ENCODE measurements around the gene PTPRE. TPM values are rescaled to one million over a fixed set of nuclear protein-coding genes. Genes with fewer than 3 reads are reported as not detected.

PTPRE gene
- total and polyA plus RNA-seq, 4 donors: 1.5 to 12.5 (median 3.7) TPM

DNA sequence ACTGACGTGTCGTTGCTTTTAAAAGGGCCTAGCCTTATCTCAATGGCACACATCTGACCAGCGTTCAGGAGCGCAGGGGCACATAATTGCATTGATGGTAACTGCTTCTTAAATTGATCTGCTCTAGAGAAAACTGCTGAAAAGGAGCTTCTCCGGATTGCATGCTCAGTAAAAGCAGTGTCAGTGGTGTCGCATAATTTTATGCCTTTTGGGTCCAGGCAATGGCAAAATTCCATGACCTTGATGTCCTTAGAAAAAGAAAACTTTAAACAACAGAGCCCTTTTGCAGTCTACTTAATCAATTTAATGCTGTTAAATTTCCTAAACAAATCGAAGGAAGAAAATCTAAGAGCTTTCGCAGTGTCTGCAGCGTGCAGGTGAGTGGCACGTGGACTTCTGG, 75.7 kb downstream of the PTPRE start:
- Histone ChIP-seq H3K27me3 (ENCODE audit: control insufficient read depth in 4 of 4, insufficient read depth in 4 of 4, low read length in 3 of 4) (no peaks in the 10 kb centered on the region), H3K36me3 (ENCODE audit: control insufficient read depth in 4 of 4, insufficient read depth in 3 of 4, low read depth in 1 of 4, low read length in 3 of 4) (no peaks in the 10 kb centered on the region), H3K27ac (ENCODE audit: low read depth in 1 of 2, low read length in 2 of 2) (no peak overlapping the region), H3K9ac (ENCODE audit: low read depth in 1 of 2, low read length in 2 of 2) (no peak overlapping the region), H3K9me3 (ENCODE audit: control insufficient read depth in 4 of 4, low read length in 3 of 4) (peaks cover 0 to 3% (median 2%) of the 10 kb centered on the region in 4 donors), H3K4me1 (ENCODE audit: control insufficient read depth in 4 of 4, insufficient read depth in 4 of 4, low read length in 3 of 4) (no peaks in the 10 kb centered on the region), H3K4me3 (ENCODE audit: low read depth in 1 of 3, low read length in 3 of 3) (no peak overlapping the region)
- no peak for DNase-seq (ENCODE audit: low spot score)
- WGBS: 82% methylated on average over 10 of the region's 10 CpGs
- TF ChIP-seq RXRA (IDR thresholded peaks at IDR 0.05) (no peak), NR2F2 (IDR thresholded peaks at IDR 0.05) (no peak), EGR1 (IDR thresholded peaks at IDR 0.05; ENCODE audit: low read depth in 2 of 2) (no peak), JUND (IDR thresholded peaks at IDR 0.05) (no peak), SP1 (IDR thresholded peaks at IDR 0.05) (no peak), GABPA (IDR thresholded peaks at IDR 0.05 in 1 of 2, conservative IDR thresholded peaks at IDR 0.05 in 1 of 2) (no peak), RAD21 (IDR thresholded peaks at IDR 0.05) (no peak), FOXA1 (IDR thresholded peaks at IDR 0.05) (no peak)
- TF ChIP-seq, protein P1, sequence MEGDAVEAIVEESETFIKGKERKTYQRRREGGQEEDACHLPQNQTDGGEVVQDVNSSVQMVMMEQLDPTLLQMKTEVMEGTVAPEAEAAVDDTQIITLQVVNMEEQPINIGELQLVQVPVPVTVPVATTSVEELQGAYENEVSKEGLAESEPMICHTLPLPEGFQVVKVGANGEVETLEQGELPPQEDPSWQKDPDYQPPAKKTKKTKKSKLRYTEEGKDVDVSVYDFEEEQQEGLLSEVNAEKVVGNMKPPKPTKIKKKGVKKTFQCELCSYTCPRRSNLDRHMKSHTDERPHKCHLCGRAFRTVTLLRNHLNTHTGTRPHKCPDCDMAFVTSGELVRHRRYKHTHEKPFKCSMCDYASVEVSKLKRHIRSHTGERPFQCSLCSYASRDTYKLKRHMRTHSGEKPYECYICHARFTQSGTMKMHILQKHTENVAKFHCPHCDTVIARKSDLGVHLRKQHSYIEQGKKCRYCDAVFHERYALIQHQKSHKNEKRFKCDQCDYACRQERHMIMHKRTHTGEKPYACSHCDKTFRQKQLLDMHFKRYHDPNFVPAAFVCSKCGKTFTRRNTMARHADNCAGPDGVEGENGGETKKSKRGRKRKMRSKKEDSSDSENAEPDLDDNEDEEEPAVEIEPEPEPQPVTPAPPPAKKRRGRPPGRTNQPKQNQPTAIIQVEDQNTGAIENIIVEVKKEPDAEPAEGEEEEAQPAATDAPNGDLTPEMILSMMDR (IDR thresholded peaks at IDR 0.05; ENCODE audit: low read depth, low read length, missing input control): no peak
- TF ChIP-seq, protein P2, sequence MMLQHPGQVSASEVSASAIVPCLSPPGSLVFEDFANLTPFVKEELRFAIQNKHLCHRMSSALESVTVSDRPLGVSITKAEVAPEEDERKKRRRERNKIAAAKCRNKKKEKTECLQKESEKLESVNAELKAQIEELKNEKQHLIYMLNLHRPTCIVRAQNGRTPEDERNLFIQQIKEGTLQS (IDR thresholded peaks at IDR 0.05): no peak

DNA sequence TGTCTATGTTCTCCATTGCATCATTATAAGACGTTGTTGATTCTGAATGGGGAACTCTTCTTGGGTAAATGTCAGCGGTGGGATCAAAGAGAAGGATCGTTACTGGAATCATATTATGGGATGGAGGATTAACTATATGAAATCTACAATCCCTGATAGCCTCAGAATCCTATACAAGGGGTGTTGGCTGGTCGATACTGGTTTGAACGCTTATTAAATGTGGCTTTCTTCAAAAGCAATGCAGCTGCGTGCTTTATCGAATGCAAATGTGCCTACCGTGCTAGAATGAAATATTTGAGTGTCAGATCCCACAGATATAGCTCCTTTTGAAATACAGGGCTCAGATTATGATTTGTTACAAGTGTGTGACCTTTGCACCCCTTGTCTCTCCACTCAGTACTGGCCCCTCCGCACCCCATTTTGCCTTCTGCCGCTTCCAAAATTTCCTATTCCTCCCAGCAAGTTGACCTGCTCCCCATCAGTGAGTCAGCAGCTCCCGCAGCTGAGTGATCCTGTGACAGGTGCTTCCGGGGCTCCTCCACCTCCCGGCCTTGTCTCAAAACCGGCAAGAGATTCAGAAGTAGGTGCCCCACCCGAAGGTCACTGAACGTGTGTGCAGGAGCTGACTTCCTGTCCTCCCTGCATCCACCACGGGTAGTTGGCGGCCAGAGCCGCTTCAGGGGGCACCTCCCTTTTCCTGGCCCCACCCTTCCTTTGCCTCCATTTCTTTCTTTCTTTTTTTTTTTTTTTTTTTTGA, 76.6 kb downstream of the PTPRE start:
- no peak overlapping the region for H3K27ac ChIP-seq (ENCODE audit: low read depth in 1 of 2, low read length in 2 of 2)

GRCh38 chr10:127984945-127985344, 78.0 kb downstream of the PTPRE start:
- H3K4me1 ChIP-seq (ENCODE audit: control insufficient read depth in 4 of 4, insufficient read depth in 4 of 4, low read length in 3 of 4): peaks cover 1 to 3% (median 2%) of the 10 kb centered on the region in 4 donors
- H3K27ac ChIP-seq (ENCODE audit: low read depth in 1 of 2, low read length in 2 of 2): no peak overlapping the region
- H3K9me3 ChIP-seq (ENCODE audit: control insufficient read depth in 4 of 4, low read length in 3 of 4): peaks cover 0 to 1% (median under 1%) of the 10 kb centered on the region in 4 donors
- no peak for DNase-seq (ENCODE audit: low spot score)
- no peaks in the 10 kb centered on the region for H3K36me3 ChIP-seq (ENCODE audit: control insufficient read depth in 4 of 4, insufficient read depth in 3 of 4, low read depth in 1 of 4, low read length in 3 of 4)
- H3K27me3 ChIP-seq (ENCODE audit: control insufficient read depth in 4 of 4, insufficient read depth in 4 of 4, low read length in 3 of 4): no peaks in the 10 kb centered on the region
- no peak overlapping the region for H3K4me3 ChIP-seq (ENCODE audit: low read depth in 1 of 3, low read length in 3 of 3)
- no peak overlapping the region for H3K9ac ChIP-seq (ENCODE audit: low read depth in 1 of 2, low read length in 2 of 2)
- TF ChIP-seq FOXA2 (IDR thresholded peaks at IDR 0.05): no peak
- no peak for TF ChIP-seq MAX (IDR thresholded peaks at IDR 0.05)
- TF ChIP-seq SP1 (IDR thresholded peaks at IDR 0.05): no peak
- no peak for TF ChIP-seq RXRA (IDR thresholded peaks at IDR 0.05)
- WGBS: 86% methylated on average over 6 of the region's 6 CpGs

More for the DNA sequence above, 76.6 kb downstream of the PTPRE start:
- no peak overlapping the region for H3K4me3 ChIP-seq (ENCODE audit: low read depth in 1 of 3, low read length in 3 of 3)
- H3K9ac ChIP-seq (ENCODE audit: low read depth in 1 of 2, low read length in 2 of 2): no peak overlapping the region
- no peaks in the 10 kb centered on the region for H3K4me1 ChIP-seq (ENCODE audit: control insufficient read depth in 4 of 4, insufficient read depth in 4 of 4, low read length in 3 of 4)
- WGBS: 76% methylated on average over 19 of the region's 19 CpGs
- no peaks in the 10 kb centered on the region for H3K27me3 ChIP-seq (ENCODE audit: control insufficient read depth in 4 of 4, insufficient read depth in 4 of 4, low read length in 3 of 4)
- TF ChIP-seq SP1 (IDR thresholded peaks at IDR 0.05): no peak
- TF ChIP-seq RXRA (IDR thresholded peaks at IDR 0.05): no peak
- TF ChIP-seq HNF4A (conservative IDR thresholded peaks at IDR 0.05): no peak
- TF ChIP-seq NR2F2 (IDR thresholded peaks at IDR 0.05): no peak
- TF ChIP-seq, protein P2 (IDR thresholded peaks at IDR 0.05): no peak
- no peak for TF ChIP-seq EGR1 (IDR thresholded peaks at IDR 0.05; ENCODE audit: low read depth in 2 of 2)
- DNase-seq (ENCODE audit: low spot score): no peak
- H3K9me3 ChIP-seq (ENCODE audit: control insufficient read depth in 4 of 4, low read length in 3 of 4): peaks cover 0 to 3% (median 2%) of the 10 kb centered on the region in 4 donors
- no peaks in the 10 kb centered on the region for H3K36me3 ChIP-seq (ENCODE audit: control insufficient read depth in 4 of 4, insufficient read depth in 3 of 4, low read depth in 1 of 4, low read length in 3 of 4)

Data from liver (tissue), 9 donors.